ACC112 (cell line): ENCODE results near the gene BOK.
A peak's percentile ranks its signal among the peaks of the same experiment; 100 is the strongest.
"Not testable (repeated sequence)": the region's sequence is repeated elsewhere in the genome, so short reads cannot be mapped to it uniquely, and the experiment has no call there.

Experiments used
- H2AFZ ChIP-seq: fragments of 200-600 bp; sonication (generic); one replicate; pipeline ENCODE4 v1.6.0; 2017; ENCODE audit warnings: antibody characterized with exemption, low read length; ENCODE audit not compliant: unreplicated experiment
- H3K27ac ChIP-seq: fragments of 200-600 bp; sonication (generic); 2 replicates; pipeline ENCODE4 v1.5.1; 2014; ENCODE audit warnings: low read depth, mild to moderate bottlenecking, antibody characterized with exemption, low read length, moderate library complexity
- H3K27me3 ChIP-seq: fragments of 200-600 bp; sonication (generic); 2 replicates; pipeline ENCODE4 v1.6.1; 2014; ENCODE audit warnings: mild to moderate bottlenecking, antibody characterized with exemption, low read length, moderate library complexity, mixed read lengths; ENCODE audit not compliant: insufficient read depth
- H3K36me3 ChIP-seq: fragments of 200-600 bp; sonication (generic); 2 replicates; pipeline ENCODE4 v1.6.1; 2016; ENCODE audit warnings: mild to moderate bottlenecking, antibody characterized with exemption, low read length, moderate library complexity, mixed read lengths; ENCODE audit not compliant: insufficient read depth
- H3K4me1 ChIP-seq: fragments of 200-600 bp; sonication (generic); one replicate; pipeline ENCODE4 v1.6.1; 2016; ENCODE audit warnings: low read length, mixed read lengths; ENCODE audit not compliant: insufficient read depth, unreplicated experiment, control insufficient read depth
- H3K4me3 ChIP-seq: fragments of 200-600 bp; sonication (generic); 2 replicates; pipeline ENCODE4 v1.5.1; 2014; ENCODE audit warnings: mild to moderate bottlenecking, low read depth, low read length
- H3K79me2 ChIP-seq: fragments of 200-600 bp; sonication (generic); one replicate; pipeline ENCODE4 v1.6.0; 2016; ENCODE audit warnings: low read length; ENCODE audit not compliant: control insufficient read depth, unreplicated experiment, insufficient read depth

BOK gene

GRCh38 chr2:241560162-241560882 lies 1.8 kb downstream of the BOK start:
- Histone ChIP-seq H3K27ac (peak overlapping the region; percentile 2; the same call in 1 of the 2 replicates), H3K36me3 (no peaks in the 10 kb centered on the region), H3K4me3 (peak overlapping the region; percentile 79), H3K27me3 (no peaks in the 10 kb centered on the region), H3K4me1 (peaks cover 23% of the 10 kb centered on the region), H2AFZ (peak overlapping the region; percentile 56), H3K79me2 (peaks cover 22% of the 10 kb centered on the region)

- peaks cover 23% of the 10 kb centered on the region for H3K4me1 ChIP-seq
- peak overlapping the region; percentile 79 for H3K4me3 ChIP-seq
- peak overlapping the region; percentile 2; the same call in 1 of the 2 replicates for H3K27ac ChIP-seq
- H2AFZ ChIP-seq: no peak overlapping the region
- H3K27me3 ChIP-seq: no peaks in the 10 kb centered on the region
- H3K36me3 ChIP-seq: no peaks in the 10 kb centered on the region
- peaks cover 22% of the 10 kb centered on the region for H3K79me2 ChIP-seq
These were observed 2.4 kb downstream of the BOK start for GRCh38 chr2:241560883-241561474.

- Histone ChIP-seq H3K4me1 (peaks cover 23% of the 10 kb centered on the region), H3K36me3 (no peaks in the 10 kb centered on the region), H3K4me3 (no peak overlapping the region), H3K27ac (no peak overlapping the region), H3K27me3 (no peaks in the 10 kb centered on the region), H3K79me2 (peaks cover 22% of the 10 kb centered on the region), H2AFZ (no peak overlapping the region)
These were observed 3.3 kb downstream of the BOK start for GRCh38 chr2:241561832-241562231.

- no peak overlapping the region for H2AFZ ChIP-seq
- no peak overlapping the region for H3K4me3 ChIP-seq
- no peaks in the 10 kb centered on the region for H3K36me3 ChIP-seq
- no peak overlapping the region for H3K27ac ChIP-seq
- no peaks in the 10 kb centered on the region for H3K27me3 ChIP-seq
- H3K79me2 ChIP-seq: peaks cover 22% of the 10 kb centered on the region
- peaks cover 23% of the 10 kb centered on the region for H3K4me1 ChIP-seq
These were observed 3.8 kb downstream of the BOK start for GRCh38 chr2:241562269-241562891.

GRCh38 chr2:241563031-241563507 lies 4.5 kb downstream of the BOK start:
- no peaks in the 10 kb centered on the region for H3K27me3 ChIP-seq
- H3K4me3 ChIP-seq: no peak overlapping the region
- H3K79me2 ChIP-seq: peaks cover 22% of the 10 kb centered on the region

GRCh38 chr2:241563571-241563980 lies 5.0 kb downstream of the BOK start:
- Histone ChIP-seq H3K36me3 (no peaks in the 10 kb centered on the region), H3K27ac (no peak overlapping the region)

More at GRCh38 chr2:241563031-241563507, 4.5 kb downstream of the BOK start:
- Histone ChIP-seq H3K4me1 (peaks cover 23% of the 10 kb centered on the region), H3K36me3 (no peaks in the 10 kb centered on the region), H3K27ac (no peak overlapping the region), H2AFZ (no peak overlapping the region)

GRCh38 chr2:241563981-241564595 lies 5.5 kb downstream of the BOK start:
- H3K27me3 ChIP-seq: no peaks in the 10 kb centered on the region
- no peak overlapping the region for H3K27ac ChIP-seq
- H2AFZ ChIP-seq: no peak overlapping the region
- peaks cover 22% of the 10 kb centered on the region for H3K79me2 ChIP-seq
- no peaks in the 10 kb centered on the region for H3K36me3 ChIP-seq
- H3K4me1 ChIP-seq: peaks cover 23% of the 10 kb centered on the region
- H3K4me3 ChIP-seq: no peak overlapping the region

More at GRCh38 chr2:241563571-241563980, 5.0 kb downstream of the BOK start:
- Histone ChIP-seq H3K79me2 (peaks cover 22% of the 10 kb centered on the region), H3K4me3 (no peak overlapping the region), H2AFZ (no peak overlapping the region), H3K27me3 (no peaks in the 10 kb centered on the region), H3K4me1 (peaks cover 23% of the 10 kb centered on the region)

- Histone ChIP-seq H3K36me3 (no peaks in the 10 kb centered on the region), H3K4me1 (peaks cover 23% of the 10 kb centered on the region), H3K79me2 (peaks cover 22% of the 10 kb centered on the region), H3K4me3 (no peak overlapping the region), H3K27ac (no peak overlapping the region), H3K27me3 (no peaks in the 10 kb centered on the region), H2AFZ (no peak overlapping the region)
These were observed 6.3 kb downstream of the BOK start for GRCh38 chr2:241564596-241565410.

GRCh38 chr2:241565411-241565810 lies 6.9 kb downstream of the BOK start:
- Histone ChIP-seq H3K27ac (no peak overlapping the region), H3K4me1 (peaks cover 18% of the 10 kb centered on the region), H2AFZ (no peak overlapping the region), H3K36me3 (no peaks in the 10 kb centered on the region), H3K27me3 (no peaks in the 10 kb centered on the region), H3K4me3 (no peak overlapping the region), H3K79me2 (peaks cover 16% of the 10 kb centered on the region)

GRCh38 chr2:241566021-241566420 lies 7.5 kb downstream of the BOK start:
- H3K27ac ChIP-seq, H3K36me3 ChIP-seq, H3K4me3 ChIP-seq, H2AFZ ChIP-seq, H3K27me3 ChIP-seq: not testable (repeated sequence)
- peaks cover 12% of the 10 kb centered on the region for H3K79me2 ChIP-seq
- peaks cover 12% of the 10 kb centered on the region for H3K4me1 ChIP-seq
